ENCODE data around the gene LRRC4C.

LRRC4C gene

DNA sequence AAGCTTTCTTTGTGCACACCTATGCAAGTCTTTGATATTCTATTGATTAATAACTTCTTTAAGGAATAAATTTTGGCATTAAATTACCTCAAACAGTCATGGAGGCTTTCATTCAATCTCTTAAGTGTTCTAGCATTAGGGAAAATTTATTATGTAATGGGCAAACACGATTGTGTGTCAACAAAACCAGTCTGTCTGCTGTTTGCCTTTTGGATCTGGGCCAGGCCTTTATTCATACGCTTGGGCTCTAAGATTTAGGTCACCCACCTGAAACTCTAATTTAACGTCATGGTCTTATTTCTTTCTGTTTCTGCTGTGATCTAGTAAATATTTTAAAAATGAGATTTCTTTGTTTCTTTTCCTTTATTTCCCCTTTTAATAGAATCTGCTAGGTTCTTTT lies 1270.6 kb downstream of the LRRC4C start:
- Histone ChIP-seq H3K36me3 (ENCODE audit: control insufficient read depth, insufficient read depth, low read length) (no peaks in the 10 kb centered on the region), H3K27me3 (replicated peaks; ENCODE audit: control insufficient read depth, insufficient read depth, low read length) (no peaks in the 10 kb centered on the region), H3K4me3 (replicated peaks; ENCODE audit: low read depth, low read length) (no peak overlapping the region)
- TF ChIP-seq, protein P1, sequence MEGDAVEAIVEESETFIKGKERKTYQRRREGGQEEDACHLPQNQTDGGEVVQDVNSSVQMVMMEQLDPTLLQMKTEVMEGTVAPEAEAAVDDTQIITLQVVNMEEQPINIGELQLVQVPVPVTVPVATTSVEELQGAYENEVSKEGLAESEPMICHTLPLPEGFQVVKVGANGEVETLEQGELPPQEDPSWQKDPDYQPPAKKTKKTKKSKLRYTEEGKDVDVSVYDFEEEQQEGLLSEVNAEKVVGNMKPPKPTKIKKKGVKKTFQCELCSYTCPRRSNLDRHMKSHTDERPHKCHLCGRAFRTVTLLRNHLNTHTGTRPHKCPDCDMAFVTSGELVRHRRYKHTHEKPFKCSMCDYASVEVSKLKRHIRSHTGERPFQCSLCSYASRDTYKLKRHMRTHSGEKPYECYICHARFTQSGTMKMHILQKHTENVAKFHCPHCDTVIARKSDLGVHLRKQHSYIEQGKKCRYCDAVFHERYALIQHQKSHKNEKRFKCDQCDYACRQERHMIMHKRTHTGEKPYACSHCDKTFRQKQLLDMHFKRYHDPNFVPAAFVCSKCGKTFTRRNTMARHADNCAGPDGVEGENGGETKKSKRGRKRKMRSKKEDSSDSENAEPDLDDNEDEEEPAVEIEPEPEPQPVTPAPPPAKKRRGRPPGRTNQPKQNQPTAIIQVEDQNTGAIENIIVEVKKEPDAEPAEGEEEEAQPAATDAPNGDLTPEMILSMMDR (IDR thresholded peaks at IDR 0.05; ENCODE audit: insufficient read depth, low read length, poor library complexity, severe bottlenecking) = no peak
- DNase-seq (ENCODE audit: extremely low read depth, insufficient read length) = no peak

DNA sequence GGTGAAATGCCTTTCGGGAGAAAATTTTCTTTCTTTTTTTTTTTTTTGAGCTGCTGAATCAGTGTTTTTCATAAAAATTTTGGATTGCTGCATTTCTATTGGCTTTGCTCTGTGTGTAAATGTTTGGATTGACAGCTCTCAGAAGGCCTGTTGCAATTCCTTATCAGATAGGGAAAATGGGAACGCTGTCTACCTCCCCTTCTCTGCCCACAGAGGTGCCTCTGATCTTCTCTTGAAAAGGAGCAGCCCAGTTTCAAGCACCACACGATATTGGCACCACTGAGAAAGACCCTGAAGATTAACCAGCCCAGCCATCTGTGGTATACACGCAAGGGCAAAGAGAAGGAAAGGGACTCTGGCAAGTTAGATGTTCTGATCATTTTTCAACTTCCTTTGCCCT lies 1272.2 kb downstream of the LRRC4C start:
- DNase-seq (ENCODE audit: extremely low read depth, insufficient read length) = no peak
- H3K27me3 ChIP-seq (replicated peaks; ENCODE audit: control insufficient read depth, insufficient read depth, low read length) = no peaks in the 10 kb centered on the region
- H3K4me3 ChIP-seq (replicated peaks; ENCODE audit: low read depth, low read length) = no peak overlapping the region
- H3K36me3 ChIP-seq (ENCODE audit: control insufficient read depth, insufficient read depth, low read length) = no peaks in the 10 kb centered on the region
- TF ChIP-seq, protein P1 (IDR thresholded peaks at IDR 0.05; ENCODE audit: insufficient read depth, low read length, poor library complexity, severe bottlenecking) = no peak

DNA sequence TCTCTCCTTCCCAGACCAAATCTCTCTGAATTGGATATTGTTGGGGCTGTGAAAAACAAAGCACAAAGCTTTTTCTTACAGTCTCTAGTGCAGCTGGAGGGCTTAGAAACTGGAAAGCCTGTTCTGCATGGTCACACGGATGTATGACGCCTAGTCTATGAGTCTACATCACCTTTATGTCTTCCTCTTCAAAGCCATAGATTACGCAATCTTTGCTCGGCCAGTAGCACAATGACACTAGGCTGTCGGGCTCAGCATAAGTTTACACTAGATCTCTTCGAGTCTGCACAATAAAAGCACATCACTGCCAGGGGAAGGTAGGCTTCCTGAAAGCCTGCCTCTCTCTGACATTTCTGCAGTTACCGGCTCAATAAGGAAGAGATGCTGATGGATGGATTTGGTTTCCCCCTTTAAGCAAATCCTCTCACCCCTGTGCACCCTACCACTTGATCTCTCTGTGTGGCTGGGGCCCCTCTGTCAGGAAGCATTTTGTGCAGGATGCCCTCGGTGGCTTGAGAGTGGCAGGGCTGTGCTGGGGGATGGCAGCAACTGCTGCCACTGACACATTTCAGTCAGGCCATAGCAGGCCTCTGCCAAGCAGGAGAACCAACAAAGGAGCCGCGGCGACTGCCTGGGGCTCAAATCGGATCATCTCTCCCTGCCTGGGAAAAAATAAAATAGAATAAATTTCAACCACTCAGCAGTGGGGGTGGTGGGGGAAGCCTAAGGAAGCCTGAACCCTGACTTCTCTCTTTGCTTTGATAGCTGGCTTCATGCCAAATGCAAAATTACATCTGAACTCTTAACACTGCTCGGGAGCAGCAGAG lies 1272.8 kb downstream of the LRRC4C start:
- TF ChIP-seq, protein P1 (IDR thresholded peaks at IDR 0.05; ENCODE audit: insufficient read depth, low read length, poor library complexity, severe bottlenecking) = no peak
- Histone ChIP-seq H3K27me3 (replicated peaks; ENCODE audit: control insufficient read depth, insufficient read depth, low read length) (no peaks in the 10 kb centered on the region), H3K4me3 (replicated peaks; ENCODE audit: low read depth, low read length) (no peak overlapping the region), H3K36me3 (ENCODE audit: control insufficient read depth, insufficient read depth, low read length) (no peaks in the 10 kb centered on the region)
- no peak for DNase-seq (ENCODE audit: extremely low read depth, insufficient read length)

DNA sequence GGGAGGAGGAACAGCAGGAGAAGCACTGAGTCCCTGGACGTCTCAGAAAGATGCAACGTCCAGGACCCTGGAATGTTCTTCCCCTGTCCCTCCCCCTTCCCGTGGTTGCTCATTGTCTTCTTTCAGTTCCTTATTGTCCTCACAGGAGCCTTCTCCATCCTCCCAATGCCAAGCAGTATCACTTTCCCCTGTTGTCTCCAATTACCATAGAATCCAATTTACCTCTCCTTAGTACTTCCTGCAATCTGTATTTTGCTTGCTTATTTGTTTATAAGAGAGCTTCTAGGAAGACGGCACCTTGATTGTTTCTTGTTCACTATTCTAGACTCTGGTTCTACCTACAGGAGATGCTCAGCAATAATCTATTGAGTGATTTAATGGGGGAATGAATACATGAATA lies 1273.7 kb downstream of the LRRC4C start:
- Histone ChIP-seq H3K36me3 (ENCODE audit: control insufficient read depth, insufficient read depth, low read length) (no peaks in the 10 kb centered on the region), H3K27me3 (replicated peaks; ENCODE audit: control insufficient read depth, insufficient read depth, low read length) (no peaks in the 10 kb centered on the region), H3K4me3 (replicated peaks; ENCODE audit: low read depth, low read length) (no peak overlapping the region)
- DNase-seq (ENCODE audit: extremely low read depth, insufficient read length) = no peak
- TF ChIP-seq, protein P1 (IDR thresholded peaks at IDR 0.05; ENCODE audit: insufficient read depth, low read length, poor library complexity, severe bottlenecking) = no peak

DNA sequence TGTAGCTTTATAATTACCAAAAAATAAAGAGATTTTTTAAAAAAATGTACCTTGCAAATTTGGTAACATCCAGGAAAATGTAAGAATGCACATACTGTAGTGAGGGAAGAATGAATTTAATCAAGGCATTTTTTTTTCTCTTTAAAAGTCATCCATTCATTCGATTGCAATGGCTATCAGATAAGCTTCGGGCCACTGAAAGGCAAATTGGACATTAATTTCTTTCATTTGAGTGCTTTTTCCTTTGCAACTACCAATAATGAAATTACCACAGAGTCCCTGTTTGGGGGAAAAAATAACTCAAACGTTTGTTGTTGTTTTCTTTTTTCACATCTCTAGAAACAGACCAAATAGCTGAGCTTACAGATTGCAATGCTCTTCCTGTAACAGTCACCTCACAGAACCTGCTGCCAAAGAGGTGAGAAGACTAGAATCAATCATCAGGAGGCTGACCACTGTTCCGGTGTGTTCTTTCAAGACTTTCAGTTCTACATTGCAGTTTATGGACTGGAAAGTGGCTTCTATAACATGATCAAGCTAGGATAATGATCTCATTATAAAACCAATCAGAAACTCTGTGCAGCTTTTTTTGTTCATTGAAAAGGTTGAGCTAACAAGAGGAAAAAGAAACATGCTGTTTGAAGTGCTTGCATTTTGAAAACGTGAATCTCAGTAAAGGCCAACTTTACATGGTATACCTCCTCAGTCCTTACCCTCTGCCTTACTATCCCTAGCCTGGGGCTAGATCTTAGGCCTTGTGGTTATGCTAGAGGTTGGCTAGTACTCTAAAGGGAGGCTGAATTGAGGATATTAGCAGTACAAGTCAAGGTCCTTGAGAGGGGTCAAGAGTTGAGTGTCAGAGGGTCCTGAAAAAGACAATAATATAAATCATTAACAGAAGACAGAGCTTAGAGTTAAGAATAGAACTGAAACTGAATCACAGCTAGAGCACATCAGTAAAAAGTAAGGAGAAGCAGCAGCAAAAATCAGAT lies 1276.1 kb downstream of the LRRC4C start:
- DNase-seq (ENCODE audit: extremely low read depth, insufficient read length) = no peak
- Histone ChIP-seq H3K36me3 (ENCODE audit: control insufficient read depth, insufficient read depth, low read length) (no peaks in the 10 kb centered on the region), H3K27me3 (replicated peaks; ENCODE audit: control insufficient read depth, insufficient read depth, low read length) (no peaks in the 10 kb centered on the region), H3K4me3 (replicated peaks; ENCODE audit: low read depth, low read length) (no peak overlapping the region)
- TF ChIP-seq, protein P1 (IDR thresholded peaks at IDR 0.05; ENCODE audit: insufficient read depth, low read length, poor library complexity, severe bottlenecking) = no peak
